Neural progenitor cell (in vitro differentiated cells): Measurements from ENCODE around the gene KCNA5.

Experiments used
- CTCF ChIP-seq: fragments of 200-600 bp; sonication (generic); IDR thresholded peaks from 2 replicates; pipeline ENCODE4 v1.5.1; 2017; ENCODE audit warnings: antibody characterized with exemption, mild to moderate bottlenecking
- EZH2phosphoT487 ChIP-seq: fragments of 200-600 bp; sonication (generic); IDR thresholded peaks from 2 replicates; pipeline ENCODE4 v1.6.1; 2017; ENCODE audit warnings: antibody characterized with exemption

GRCh38 chr12:5037795-5038357 is 5.8 kb upstream of the KCNA5 start:
- TF ChIP-seq CTCF: no peak
- no peak for TF ChIP-seq EZH2phosphoT487
